GM12878 (cell line): ENCODE data around the gene TNXB.

Experiments used
- POLR2A ChIP-seq: IDR thresholded peaks from 2 replicates; pipeline ENCODE4 v1.6.1; 2011; ENCODE audit warnings: low read depth, mild to moderate bottlenecking, low read length
- TBL1XR1 ChIP-seq: IDR thresholded peaks from 2 replicates; pipeline ENCODE4 v1.6.1; 2012; ENCODE audit warnings: low read depth, low read length, improper control_type of control experiment

- no peak for TF ChIP-seq TBL1XR1
- no peak for TF ChIP-seq POLR2A
Observed at GRCh38 chr6:32115623-32116022, 6.5 kb upstream of the TNXB start.
